Uterus (tissue), 2 donors: ENCODE measurements around the gene GJB1.

Experiments
- CTCF ChIP-seq, 4 experiments: fragments of 200-600 bp in 2 of 4; fragments of 450-650 bp in 2 of 4; sonication (generic) in 2 of 4; IDR thresholded peaks; one replicate each; pipeline ENCODE4 v1.5.1; 2016 to 2019; ENCODE audit warnings: antibody characterized with exemption in 4 of 4, mild to moderate bottlenecking in 2 of 4, moderate library complexity in 1 of 4
- POLR2A ChIP-seq, 2 donors: fragments of 450-650 bp; IDR thresholded peaks; one replicate each; pipeline ENCODE4 v1.6.1; 2016; ENCODE audit warnings: antibody characterized with exemption in 2 of 2, mild to moderate bottlenecking in 1 of 2, moderate library complexity in 1 of 2

GRCh38 chrX:71224098-71224708 lies 1.2 kb downstream of the GJB1 start:
- no peak for TF ChIP-seq CTCF (IDR thresholded peaks at IDR 0.05)
- no peak for TF ChIP-seq POLR2A (IDR thresholded peaks at IDR 0.05)
